TTC549 (cell line): Measurements from ENCODE around the gene PLEKHH2.
A peak's percentile ranks its signal among the peaks of the same experiment; 100 is the strongest.
"Not testable (repeated sequence)": the region's sequence is repeated elsewhere in the genome, so short reads cannot be mapped to it uniquely, and the experiment has no call there.

Experiments used
- FAIRE-seq: peaks from 2 replicates; lab custom pipeline; 2012; peaks lifted over from hg19 to GRCh38; lab: Jason Lieb, UNC

PLEKHH2 gene

DNA sequence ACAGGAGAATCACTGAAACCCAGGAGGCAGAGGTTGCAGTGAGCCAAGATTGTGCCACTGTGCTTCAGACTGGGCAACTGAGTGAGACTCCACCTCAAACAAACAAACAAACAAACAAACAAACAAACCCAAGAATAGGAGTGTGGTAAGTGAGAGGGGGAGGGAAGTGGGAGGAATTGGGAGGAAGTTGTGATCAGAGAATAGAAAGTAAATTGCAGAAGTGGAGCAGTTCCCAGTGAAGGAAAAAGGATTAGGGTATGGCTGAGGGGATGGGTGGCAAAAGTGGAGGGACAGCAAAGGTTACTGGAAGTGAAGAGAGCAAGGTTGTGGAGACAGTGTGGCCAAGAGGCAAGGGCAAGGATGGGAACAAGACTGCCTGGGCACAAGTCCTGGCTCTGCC, 80.3 kb downstream of the PLEKHH2 start:
- no peak for FAIRE-seq

DNA sequence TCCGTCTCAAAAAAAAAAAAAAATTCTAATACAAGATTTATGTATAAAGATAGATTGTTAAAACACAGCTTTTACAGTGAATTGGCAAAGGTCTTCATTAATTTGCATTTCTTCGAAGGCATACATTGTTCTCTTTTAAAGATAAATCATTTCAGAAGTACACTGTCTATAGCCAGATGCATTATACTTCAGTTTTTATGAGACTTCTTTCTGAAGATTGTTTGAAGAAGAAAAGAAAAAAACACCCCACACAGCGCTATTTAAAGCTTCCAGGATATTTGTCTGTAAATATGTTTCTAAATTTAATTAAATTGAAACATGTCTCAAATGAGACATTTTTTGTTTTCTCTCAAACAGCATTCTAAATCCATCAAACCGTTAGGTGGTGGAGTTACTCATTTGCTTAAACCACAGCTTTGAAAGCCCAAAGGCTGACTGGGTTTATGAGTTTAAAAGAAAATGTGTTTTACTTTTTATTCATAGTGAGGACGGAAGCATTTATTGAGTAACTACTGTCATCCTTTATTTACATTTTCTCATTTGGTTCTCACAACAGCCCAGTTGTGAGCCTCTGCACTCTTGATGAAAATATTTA, 81.6 kb downstream of the PLEKHH2 start:
- FAIRE-seq, result no peak

DNA sequence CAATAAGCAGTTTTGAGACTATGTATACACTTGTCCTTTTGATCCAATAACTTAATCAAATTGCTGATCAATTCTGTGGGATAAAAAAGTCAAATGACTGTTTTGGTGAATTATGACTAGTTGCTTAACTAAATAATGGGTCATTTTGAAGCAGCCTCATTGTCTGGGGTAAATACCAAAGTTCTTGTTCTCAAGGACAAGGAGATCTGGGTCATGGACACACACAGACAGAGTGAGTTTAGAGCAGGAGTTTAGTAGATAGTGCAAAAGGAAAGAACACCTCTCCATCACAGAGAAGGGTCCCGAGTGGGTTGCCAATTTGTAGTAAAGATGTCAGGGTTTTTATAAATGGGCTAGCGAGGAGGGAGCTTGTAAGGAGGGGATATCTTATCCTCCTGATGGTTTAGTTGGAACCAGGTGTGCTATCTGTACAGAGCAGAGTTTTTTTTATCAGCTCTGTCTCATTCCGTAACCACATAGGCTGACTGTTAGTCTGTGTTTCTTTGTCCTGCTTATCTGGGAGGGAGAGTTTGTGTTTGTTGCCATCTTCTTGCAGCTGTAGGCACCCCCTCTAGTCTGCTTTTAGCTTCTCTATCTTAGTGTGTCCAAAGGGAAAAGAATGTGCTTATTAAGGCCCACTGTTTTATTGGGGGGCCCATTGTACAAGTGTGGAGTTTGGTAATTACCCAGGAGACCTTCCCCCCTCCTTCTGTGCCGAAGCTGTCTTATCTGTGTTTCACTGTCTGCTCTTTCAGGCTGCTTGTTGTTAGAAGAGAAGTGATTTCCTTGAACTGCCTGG, 87.9 kb downstream of the PLEKHH2 start:
- peak; percentile 56 for FAIRE-seq

DNA sequence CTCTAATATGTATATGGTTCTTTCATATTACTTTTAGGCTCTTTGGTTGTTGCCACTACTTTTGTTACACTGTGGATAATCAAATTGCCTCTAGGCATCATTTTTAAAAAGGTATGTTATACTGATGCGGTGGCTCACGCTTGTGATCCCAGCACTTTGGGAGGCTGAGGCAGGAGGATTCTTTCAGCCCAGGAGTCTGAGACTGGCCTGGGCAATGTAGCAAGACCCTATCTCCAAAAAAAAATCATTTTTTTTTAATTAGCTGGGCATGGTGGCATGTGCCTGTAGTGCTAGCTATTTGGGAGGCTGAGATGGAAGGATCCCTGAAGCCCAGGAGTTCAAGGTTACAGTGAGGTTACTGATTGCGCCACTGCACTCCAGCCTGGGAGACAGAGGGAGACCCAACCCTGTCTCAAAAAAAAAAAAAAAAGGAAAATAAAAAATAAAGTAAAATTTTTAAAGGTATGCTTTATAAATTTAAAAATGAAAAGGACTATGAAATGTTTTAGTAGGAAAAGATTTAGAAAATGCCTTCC, 88.7 kb downstream of the PLEKHH2 start:
- no peak for FAIRE-seq

DNA sequence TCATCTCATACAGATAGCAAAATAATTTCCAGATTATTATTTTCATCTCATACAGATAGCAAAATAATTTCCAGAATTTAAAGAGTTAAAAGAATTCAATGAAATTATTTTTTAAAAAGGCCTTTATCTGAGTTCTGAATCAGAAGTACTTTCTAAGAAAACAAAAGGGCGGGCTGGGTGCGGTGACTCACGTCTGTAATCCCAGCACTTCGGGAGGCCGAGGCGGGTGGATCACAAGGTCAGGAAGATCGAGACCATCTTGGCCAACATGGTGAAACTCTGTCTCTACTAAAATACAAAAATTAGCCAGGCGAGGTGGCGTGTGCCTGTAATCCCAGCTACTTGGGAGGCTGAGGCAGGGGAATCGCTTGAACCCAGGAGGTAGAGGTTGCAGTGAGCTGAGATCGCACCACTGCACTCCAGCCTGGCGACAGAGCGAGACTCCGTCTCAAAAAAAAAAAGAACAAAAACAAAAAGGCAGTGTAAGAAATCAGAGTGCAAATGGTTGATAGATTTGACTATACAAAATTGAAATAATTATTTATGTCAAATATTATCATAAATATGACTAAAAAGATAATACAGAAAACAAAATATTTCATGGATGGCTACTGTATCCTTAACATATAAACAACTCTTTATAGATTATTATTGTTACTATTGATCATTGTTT, 90.0 kb downstream of the PLEKHH2 start:
- FAIRE-seq, result not testable (repeated sequence)

DNA sequence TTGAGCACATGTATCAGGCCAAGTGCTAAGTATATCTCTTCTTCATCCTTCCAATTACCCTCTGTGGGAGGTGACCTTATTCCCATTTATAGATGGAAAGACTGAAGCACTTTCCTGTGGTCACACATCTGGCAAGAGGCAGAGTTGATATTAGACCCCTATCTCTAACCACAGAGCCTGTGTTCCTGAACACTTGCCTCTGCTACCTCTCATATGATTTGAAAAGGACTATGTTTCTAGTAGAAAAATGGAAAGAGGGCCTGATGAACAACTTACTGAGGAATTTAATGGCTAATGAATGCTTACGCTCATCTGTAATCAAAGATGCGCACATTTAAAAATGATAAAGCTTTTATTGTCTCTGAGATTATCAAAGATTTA, 90.6 kb downstream of the PLEKHH2 start:
- no peak for FAIRE-seq

DNA sequence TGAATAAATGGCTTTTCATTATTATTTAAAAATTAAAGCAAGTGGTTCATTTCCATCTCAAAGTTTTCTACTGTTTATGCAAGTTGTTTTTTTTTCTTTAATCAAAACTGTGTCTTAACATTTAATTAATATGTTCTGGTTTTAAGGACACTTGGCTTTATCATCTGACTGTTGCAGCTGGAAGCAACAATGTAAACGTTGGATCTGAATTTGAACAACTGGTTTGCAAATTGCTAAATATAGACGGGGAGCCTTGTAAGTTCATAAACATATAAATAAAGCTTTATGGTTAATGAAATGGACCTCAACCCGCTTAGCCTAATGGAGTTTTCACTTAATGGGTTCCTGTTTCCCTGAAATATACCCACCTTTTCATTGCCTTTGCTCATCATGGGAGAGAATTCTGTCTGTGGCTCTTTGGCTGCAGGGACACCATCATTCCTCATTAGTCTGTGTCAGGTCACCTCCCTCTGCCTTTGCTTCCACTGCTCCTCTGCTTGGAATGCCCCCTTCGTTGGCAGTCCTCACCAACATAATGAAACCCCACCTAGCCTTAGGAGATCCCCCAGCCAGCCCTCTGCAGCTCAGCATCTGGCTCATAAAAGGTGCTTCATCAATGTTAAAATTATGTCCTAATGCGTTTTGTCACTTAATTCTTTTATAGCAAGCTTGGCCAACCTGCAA, 92.6 kb downstream of the PLEKHH2 start:
- FAIRE-seq, result no peak

DNA sequence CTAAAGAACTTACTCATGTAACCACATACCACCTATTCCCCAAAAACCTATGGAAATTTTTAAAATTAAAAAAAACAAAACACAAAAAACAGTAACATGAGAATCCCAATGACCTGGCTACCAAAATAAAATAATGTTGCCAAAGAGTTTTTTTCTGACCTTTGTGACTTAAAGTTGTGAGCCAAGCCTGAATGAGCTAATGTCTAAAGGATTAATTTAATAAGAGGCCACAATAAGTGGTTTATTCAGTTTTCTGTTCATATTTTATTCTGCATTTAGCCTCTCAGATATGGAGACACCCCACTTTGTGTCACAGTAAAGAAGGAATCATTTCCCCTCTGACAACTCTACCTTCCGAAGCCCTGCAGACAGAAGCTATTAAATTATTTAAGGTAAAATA, 94.2 kb downstream of the PLEKHH2 start:
- no peak for FAIRE-seq

DNA sequence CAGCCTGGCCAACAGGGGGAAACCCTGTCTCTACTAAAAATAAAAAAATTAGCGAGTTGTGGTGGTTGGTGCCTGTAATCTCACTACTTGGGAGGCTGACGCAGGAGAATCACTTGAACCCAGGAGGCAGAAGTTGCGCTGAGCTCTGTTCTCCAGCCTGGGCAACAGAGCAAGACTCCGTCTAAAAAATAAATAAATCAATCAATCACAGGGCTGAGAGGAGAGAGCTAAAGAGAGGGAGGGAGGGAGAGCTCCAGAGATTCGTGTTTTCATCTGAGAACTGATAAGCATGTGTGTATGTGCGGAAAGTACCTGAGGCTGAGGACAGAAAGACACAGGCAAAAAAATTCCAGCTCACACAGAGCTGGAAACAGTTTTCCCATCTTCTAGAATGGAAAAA, 99.6 kb downstream of the PLEKHH2 start:
- no peak for FAIRE-seq

DNA sequence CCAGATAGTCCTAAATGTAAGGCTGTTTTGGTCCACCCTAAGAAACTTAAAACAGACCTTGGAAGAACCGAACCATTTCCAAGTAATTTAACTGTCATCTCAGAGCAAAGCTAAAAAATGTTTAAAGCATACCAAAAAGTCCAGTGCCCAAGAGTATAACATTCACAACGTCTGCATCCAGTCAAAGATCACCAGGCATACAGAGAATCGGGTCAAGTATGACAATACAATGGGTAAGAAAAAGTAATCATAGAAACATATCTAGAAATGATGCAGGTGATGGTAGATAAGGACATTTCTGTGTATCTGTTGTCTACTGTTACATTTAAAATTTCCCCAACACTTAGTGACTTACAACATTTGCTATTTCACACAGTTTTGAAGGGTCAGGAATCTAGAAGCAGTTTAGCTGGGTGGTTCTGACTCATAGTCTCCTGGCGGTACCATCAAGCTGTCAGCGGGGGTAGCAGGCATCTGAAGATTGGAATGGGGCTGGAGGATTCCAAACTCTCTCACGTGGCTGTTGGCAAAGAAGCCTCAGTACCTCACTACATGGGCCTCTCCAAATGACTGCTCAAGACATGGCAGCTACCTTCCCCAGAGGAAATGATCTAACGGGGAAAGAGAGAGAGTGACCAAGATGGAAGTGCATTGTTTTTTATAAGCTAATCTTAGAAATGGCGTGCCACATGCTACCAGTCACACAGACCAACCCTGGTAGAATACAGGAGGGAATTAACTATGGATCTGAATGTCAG, 100.2 kb downstream of the PLEKHH2 start:
- no peak for FAIRE-seq

DNA sequence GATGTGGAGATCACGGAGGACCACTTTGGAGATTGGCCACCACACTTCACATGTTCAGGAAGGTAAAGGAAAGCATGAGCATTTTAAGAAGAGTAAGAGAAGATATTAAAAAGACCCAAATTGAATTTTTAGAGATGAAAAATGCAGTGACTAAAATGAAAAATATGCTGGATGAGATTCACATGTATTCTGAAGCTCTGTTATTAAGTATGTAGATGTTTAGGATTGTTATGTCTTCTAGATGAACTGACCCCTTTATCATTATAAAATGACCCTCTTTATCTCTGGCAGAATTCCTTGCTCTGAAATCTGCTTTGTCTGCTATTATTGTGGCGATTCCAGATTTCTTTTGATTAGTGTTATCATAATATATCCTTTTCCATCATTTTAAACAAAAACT, 100.8 kb downstream of the PLEKHH2 start:
- FAIRE-seq, result no peak

DNA sequence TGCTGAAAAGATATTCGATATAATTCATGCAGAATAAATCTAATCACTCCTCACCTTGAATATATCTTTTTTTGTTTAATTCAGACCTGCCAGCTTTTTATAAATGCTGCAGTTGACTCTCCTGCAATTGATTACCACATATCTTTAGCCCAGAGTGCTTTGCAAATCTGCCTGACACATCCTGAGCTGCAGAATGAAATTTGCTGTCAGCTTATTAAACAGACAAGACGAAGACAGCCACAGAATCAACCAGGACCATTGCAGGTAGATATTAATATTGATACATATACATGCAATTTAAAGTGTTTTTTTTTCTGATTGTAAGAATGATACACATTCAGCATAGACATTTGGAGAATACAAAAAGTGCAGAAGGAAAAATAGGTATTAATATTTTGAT, 101.2 kb downstream of the PLEKHH2 start:
- FAIRE-seq, result no peak

DNA sequence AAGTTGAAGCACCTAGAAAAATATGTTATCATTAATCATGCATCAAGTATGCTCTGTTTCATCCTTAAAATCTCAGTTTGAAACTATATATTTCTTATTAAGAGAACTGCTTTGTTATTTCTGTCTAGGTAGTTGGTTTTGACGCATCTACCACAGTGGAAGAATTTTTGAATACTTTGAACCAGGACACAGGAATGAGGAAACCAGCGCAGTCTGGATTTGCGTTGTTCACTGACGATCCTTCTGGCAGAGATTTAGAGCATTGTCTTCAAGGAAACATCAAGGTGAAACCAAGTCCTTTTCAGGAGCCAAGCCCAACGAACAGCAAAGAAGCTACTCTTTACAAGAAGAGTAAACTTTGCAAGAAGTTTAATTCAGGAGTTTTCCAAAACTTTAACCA, 106.6 kb downstream of the PLEKHH2 start:
- FAIRE-seq, result no peak

DNA sequence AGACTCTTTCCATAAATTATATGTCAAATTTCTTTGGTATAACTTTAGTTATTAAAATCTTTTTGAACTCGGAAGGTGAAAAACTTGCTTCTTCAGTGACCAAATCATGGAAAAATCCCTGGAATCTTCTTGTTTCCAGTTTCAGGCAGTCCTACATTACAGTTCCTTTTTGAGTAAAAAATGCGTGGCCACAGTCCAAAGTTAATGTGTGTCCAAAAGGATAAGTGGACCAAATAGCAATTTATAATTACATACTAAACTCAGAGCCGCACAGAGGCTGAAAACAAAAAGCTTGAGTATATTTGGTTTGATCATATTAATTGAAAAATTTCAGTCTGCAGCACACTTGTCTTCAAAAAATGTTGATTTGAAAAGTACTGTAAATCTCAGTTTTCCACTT, 108.4 kb downstream of the PLEKHH2 start:
- no peak for FAIRE-seq

DNA sequence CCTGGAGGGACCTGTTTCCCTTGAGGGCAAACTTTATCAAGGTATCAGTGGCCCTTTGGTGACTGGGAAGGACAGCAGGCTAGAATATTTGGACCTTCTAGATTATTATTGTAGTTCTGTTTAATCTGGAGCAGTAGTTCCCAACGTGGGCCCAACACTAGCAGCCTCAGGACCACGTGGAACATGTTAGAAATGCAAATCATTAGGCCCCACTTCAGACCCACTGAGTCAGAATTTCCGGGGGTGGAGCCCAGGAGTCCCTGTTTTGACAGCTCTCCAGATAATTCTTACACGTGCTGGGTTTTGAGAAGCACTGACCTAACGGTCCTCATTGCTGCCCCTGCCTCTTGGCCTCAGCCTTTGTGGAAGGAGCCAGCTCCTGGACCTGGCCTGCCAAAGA, 111.3 kb downstream of the PLEKHH2 start:
- no peak for FAIRE-seq

DNA sequence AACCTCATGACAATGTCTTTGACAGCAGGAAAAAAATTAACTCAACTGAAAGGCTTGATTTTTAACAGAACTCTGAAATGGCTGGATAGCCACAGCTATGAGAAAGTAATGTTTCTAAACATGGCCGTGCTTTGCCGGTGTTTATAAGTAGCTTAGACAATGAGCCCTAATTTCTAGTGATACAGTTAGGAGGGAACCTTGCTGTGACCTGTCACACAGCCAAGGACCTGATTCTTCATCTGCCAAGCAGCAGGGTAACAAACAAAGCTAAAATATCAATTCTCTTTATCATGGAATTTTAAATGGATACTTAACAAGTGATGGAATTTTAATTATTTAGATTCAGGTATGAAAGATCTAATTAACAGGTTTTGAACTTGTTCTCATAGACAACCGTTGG, 112.5 kb downstream of the PLEKHH2 start:
- no peak for FAIRE-seq

DNA sequence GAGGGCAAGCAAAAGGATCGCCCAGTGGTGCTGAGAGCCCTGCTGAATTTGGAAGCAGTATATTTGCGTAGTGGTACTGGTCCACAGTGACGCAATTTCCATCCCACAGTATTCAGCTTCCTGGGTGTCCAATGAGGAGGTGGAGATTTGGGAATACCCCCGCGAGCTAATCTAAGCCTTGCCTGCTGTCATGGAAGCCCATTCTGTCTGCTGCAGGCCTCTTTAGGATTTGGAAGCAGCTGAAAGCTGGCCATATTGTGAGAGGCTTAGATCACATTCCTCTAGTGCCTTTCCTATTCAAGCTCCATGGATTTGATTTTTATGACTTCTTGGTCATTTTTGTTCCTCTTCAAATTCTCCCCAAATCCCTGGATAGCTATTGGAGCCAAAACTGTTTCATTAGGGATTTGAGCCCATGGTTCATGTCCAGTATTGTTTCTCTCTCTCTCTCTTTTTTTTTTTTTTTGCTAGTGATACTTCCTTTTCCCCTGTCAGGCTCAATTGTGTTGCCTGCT, 114.5 kb downstream of the PLEKHH2 start:
- no peak for FAIRE-seq

DNA sequence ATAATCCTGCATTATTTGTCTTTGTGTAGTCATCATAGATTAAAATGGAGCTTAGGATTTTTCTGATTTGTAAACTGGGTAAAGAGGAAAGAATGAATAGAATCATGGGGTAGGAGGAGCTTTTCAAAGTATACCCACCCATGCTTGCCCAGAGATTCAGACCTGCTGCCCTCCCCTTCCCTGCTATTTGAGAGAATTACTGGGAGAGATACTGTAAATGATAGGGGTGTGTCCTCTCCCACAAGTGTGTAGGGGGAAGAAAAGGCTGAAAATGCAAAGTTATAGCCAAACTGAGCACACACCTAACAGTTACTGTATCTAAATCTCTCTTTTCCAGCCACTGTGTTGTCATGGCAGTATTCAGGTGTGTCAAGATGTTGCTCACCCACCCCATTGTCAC, 115.2 kb downstream of the PLEKHH2 start:
- no peak for FAIRE-seq

DNA sequence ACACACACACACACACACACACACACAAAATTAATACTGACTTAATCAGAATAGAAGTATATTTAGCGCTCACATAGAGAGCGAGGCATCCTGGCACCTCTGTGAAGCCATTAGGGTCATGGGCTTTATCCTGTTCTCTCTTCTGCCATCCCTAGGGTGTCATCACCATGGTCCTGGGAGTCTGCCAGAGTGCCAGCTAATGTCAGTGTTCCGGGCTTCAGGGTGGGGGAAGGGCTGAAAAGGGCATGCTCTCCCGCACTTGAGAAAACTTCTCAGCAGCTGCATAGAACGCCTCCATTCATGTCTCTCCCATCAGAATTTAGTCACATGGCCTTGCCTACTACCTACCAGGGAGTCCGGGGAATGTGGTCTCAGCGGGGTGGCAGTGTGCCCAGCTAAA, 117.1 kb downstream of the PLEKHH2 start:
- no peak for FAIRE-seq

DNA sequence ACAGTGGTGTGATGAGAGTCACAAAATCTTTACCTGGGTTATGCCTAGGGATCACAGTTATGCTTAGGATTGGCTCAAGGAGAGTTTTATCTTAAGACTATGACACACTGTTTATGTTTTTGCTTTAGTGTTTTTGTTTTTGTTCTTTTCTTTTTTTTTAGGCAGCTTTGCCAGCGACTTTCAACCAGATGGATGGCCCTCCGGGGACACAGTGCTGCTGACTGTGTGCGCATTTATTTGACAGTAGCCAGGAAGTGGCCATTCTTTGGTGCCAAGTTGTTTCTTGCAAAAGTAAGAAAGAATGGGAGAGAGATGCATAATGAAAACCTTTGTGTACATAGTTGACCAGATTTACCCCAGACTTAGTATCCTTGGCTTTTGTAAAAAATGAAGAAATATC, 121.7 kb downstream of the PLEKHH2 start:
- no peak for FAIRE-seq

DNA sequence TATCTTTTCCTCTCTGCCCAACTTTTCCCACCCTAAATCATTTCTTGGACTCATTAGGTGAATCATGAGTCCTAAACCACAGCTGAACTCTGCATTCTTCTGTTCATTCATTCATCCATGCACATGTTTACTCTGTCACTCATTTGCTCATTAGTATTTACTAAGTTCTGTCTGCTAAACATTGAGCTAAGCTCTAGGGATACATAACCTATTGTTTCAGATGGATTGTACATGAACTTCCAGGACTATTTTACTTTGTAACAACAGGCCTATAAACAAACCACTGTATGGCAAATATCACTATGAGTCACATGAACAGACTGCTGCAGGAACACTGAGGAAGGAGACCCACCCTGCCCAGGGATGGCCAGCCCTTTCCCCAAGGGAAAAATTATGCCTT, 122.1 kb downstream of the PLEKHH2 start:
- peak; percentile 93 for FAIRE-seq

DNA sequence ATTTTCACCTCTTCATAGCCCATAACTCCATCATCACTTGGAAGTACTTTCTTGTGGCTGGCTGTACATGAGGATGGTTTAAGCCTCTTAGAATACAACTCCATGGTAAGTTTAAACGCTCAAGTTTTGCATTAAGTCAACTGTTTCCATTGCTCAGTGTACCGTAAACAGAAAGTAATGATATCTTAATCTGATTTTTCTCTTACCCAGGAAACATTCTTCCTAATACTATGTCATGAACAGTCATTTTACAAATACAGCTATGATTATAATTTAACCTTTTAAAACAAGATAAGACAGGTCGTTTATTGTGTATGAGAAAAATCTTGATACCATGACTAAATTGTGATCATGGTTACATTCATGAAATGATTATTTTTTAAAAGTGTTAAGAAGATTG, 125.2 kb downstream of the PLEKHH2 start:
- no peak for FAIRE-seq
